Measurements from ENCODE around the gene NR2E1.

Gene NR2E1

DNA sequence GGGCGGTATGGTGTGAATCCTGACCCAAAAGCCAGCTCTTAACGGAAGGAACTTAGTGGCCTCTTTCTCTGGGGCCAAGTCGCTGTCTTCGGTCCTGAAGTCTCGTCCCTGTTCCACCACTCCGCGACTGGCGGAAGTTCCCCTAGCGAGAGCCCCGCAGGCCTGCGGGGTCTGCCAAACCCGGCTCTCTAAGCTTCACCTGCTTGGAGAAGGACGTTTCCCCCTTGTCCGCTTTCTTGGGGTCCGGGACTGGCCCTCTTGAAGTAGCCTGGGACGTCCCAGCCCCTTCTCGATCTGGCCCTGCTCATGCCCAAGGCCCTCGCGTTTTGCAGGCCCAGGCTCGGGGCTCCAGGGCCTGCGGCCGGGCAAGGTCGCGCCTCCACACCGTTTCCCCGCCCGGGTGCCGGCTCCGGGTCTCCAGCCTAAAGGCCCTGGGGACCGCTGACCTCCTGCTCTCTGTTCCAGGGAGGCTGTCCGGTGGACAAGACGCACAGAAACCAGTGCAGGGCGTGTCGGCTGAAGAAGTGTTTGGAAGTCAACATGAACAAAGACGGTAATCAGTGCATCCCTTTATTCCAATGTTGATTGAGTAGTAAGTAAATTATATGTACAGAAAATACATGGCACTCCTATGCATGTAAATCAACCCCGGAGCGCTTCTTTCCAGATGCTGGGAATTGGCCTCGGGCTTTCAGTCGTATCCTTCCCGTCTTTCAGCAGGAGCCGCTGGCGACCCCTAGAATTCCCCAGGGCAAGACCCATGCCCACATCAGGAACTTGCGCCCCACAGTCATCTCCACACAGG is 8.8 kb downstream of the NR2E1 start:
- no peak overlapping the region for H3K4me3 ChIP-seq (ENCODE audit: low read depth, low read length)
- TF ChIP-seq CTCF (IDR thresholded peaks at IDR 0.05; ENCODE audit: low read depth, low read length), result no peak

GRCh38 chr6:108175176-108175591 is 9.4 kb downstream of the NR2E1 start:
- H3K4me3 ChIP-seq (ENCODE audit: low read depth, low read length), result no peak overlapping the region
- no peak for TF ChIP-seq CTCF (IDR thresholded peaks at IDR 0.05; ENCODE audit: low read depth, low read length)

- no peak overlapping the region for H3K4me3 ChIP-seq (ENCODE audit: low read depth, low read length)
- no peak for TF ChIP-seq CTCF (IDR thresholded peaks at IDR 0.05; ENCODE audit: low read depth, low read length)
Measured at GRCh38 chr6:108175592-108176279, 9.9 kb downstream of the NR2E1 start.

GRCh38 chr6:108176281-108177089 is 10.7 kb downstream of the NR2E1 start:
- no peak overlapping the region for H3K4me3 ChIP-seq (ENCODE audit: low read depth, low read length)
- no peak for TF ChIP-seq CTCF (IDR thresholded peaks at IDR 0.05; ENCODE audit: low read depth, low read length)

DNA sequence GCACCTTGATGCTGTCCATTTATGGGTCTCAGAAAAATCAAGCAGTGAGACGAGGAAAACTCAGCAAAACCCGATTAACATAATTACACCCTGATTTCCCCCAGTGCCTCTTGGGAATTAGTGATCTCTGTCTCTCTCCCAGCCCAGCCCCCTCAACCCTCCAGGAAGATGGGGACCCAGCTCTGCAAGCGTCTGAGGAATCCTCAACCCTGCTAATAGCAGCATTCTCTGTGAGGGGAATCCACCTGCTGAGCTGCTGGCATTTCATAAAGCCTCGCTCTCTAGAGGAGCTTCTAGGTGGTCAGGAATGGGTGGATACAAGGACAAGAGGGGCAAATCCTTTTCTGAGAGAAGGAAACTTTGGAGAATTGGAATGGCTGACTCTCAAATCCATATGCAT is 13.9 kb downstream of the NR2E1 start:
- no peak overlapping the region for H3K4me3 ChIP-seq (ENCODE audit: low read depth, low read length)
- TF ChIP-seq CTCF (IDR thresholded peaks at IDR 0.05; ENCODE audit: low read depth, low read length), result no peak

DNA sequence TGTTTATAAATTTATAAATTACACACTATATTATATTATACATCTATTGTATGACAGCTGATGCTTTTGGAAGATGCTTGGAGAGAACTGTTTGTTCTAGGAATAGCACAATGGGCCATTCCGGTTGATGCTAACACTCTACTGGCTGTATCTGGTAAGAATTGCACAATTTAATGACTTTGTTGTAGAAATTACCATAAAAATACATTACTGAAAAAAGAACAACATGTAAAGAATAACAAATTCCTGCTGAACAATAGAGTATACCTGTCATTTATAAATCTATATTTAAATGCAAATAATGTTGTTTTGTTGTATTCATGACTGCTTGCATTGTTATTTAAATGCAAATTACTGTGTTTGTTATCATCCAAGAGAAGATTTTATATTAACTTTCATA is 14.4 kb downstream of the NR2E1 start:
- TF ChIP-seq CTCF (IDR thresholded peaks at IDR 0.05; ENCODE audit: low read depth, low read length), result no peak

More for the DNA sequence above, 14.4 kb downstream of the NR2E1 start:
- H3K4me3 ChIP-seq (ENCODE audit: low read depth, low read length), result no peak overlapping the region
